GM12874 (cell line): ENCODE data around the gene SCART1.
A peak's percentile ranks its signal among the peaks of the same experiment; 100 is the strongest.
"Not testable (repeated sequence)": the region's sequence is repeated elsewhere in the genome, so short reads cannot be mapped to it uniquely, and the experiment has no call there.

Experiments
- TF ChIP-seq, protein P1 (sequence below): IDR thresholded peaks from 2 replicates; pipeline ENCODE4 v1.5.1; 2011; ENCODE audit warnings: low read depth, mild to moderate bottlenecking, control low read depth, low read length, moderate library complexity; ENCODE audit not compliant: insufficient read depth

Gene SCART1

GRCh38 chr10:133424601-133425000, 29.1 kb upstream of the SCART1 start, which contains the start of gene SPRN:
TSS of gene SPRN (minus strand) at chr10:133424625. CDS start at chr10:133423681, 944 bp downstream.
- TF ChIP-seq, protein P1, sequence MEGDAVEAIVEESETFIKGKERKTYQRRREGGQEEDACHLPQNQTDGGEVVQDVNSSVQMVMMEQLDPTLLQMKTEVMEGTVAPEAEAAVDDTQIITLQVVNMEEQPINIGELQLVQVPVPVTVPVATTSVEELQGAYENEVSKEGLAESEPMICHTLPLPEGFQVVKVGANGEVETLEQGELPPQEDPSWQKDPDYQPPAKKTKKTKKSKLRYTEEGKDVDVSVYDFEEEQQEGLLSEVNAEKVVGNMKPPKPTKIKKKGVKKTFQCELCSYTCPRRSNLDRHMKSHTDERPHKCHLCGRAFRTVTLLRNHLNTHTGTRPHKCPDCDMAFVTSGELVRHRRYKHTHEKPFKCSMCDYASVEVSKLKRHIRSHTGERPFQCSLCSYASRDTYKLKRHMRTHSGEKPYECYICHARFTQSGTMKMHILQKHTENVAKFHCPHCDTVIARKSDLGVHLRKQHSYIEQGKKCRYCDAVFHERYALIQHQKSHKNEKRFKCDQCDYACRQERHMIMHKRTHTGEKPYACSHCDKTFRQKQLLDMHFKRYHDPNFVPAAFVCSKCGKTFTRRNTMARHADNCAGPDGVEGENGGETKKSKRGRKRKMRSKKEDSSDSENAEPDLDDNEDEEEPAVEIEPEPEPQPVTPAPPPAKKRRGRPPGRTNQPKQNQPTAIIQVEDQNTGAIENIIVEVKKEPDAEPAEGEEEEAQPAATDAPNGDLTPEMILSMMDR = not testable (repeated sequence)

DNA sequence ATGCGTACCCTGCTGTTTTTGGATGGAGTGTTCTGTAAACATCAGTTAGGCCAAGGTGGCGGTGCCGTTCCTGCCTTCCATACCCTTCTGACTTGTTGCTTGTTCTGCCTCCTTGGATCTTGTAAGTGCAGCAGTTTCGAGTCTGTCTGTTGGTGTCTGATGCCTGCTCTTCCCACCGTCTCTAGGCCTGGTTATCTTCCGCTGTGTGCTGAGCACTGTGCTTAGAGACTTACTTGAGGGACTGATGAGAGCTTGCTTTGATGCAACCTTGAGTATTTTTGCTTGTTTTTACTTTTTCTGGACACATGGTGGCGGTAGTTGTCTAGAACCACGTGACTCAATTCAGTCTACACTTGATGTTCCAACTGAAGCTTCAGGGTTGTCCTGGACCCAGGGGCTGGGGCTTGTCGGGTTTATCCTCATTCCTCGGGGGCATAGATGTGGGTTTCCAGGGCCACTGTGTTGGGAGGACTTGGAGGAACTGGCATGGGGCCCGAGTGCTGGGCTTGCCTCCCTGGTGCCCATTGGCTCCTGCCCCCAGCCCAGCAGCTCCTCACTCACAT, 15.0 kb upstream of the SCART1 start:
- TF ChIP-seq, protein P1 = peak; percentile 49; the same call in 1 of the 2 replicates

GRCh38 chr10:133439517-133440461, 14.0 kb upstream of the SCART1 start:
- TF ChIP-seq, protein P1 = no peak

DNA sequence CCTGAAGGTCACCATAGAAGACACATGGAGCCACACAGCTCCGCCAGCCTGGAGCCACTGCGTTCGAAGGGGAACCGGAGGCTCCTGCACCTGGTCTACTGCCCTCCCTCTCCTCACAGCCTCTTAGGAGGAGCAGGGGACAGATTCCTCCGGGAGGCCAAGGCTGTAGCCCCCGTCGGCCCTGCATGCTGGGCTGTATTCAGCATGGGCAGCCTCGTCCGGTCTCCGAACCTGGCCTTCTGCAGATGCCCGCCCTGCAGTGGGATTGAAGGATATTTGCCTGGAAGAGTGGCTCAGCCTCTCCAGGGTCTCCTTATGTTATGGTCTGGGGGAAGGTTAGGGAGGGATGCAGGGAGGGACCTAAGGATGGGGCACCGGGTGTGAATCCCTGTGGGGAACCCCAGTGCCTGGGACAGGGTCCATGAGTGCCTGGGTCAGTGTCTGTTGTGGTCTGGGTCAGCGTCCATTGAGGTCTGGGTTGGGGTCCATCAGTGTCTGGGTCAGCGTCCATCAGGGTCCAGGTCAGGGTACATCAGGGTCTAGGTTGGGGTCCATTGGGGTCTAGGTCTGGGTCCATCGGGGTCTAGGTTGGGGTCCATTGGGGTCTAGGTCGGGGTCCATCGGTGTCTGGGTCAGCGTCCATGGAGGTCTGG, 13.0 kb upstream of the SCART1 start:
- TF ChIP-seq, protein P1 = no peak

DNA sequence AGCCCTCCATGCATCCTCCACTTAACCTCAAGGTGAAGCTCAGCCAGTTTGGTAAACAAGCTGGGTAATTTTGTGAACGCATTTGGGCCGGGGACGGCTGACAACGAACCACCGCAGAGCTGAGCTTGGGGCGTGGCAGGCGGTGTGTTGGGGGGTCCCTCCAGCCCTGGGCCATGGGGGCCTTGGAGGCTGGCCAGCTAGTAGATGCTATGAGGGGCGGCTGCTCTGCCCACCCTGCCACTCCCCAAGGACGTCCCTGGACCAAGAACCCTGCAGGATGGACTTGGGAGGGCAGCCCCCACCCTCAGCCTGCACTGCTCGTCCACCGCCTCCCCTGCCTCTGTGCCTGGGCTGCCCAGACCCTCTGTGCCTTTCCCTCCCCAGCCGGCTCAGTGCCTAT, 12.0 kb upstream of the SCART1 start:
- TF ChIP-seq, protein P1 = no peak

- TF ChIP-seq, protein P1 = no peak
These were observed 11.4 kb upstream of the SCART1 start for GRCh38 chr10:133442191-133442966.
